K562 (cell line): ENCODE data around the gene CBX8. TPM values are rescaled to one million over a fixed set of nuclear protein-coding genes. Genes with fewer than 3 reads are reported as not detected.

ENCODE experiments used
- HMGN3 ChIP-seq: IDR thresholded peaks from 2 replicates; pipeline ENCODE4 v1.6.1; 2011; ENCODE audit warnings: borderline replicate concordance, low read depth, mild to moderate bottlenecking, mixed read lengths, low read length; ENCODE audit not compliant: insufficient read length; ENCODE audit errors: extremely low read depth
- PRDM10 ChIP-seq: fragments of 450-650 bp; IDR thresholded peaks from 2 replicates; pipeline ENCODE4 v1.6.1; 2018; ENCODE audit not compliant: partially characterized antibody
- RBM22 ChIP-seq: fragments of 200-400 bp; formaldehyde crosslinking; IDR thresholded peaks from 2 replicates; pipeline ENCODE4 v1.6.1; 2018; ENCODE audit warnings: low read length, low read depth; ENCODE audit not compliant: poor library complexity, severe bottlenecking
- SMC3 ChIP-seq: conservative IDR thresholded peaks from 2 replicates; pipeline ENCODE4 v1.6.1; 2011; ENCODE audit warnings: low read depth, low read length, improper control_type of control experiment; ENCODE audit not compliant: insufficient read depth
- ZBTB11 ChIP-seq, 3 experiments: fragments of 200-800 bp in 1 of 3; fragments of 250-450 bp in 1 of 3; fragments of 450-650 bp in 1 of 3; sonication (Bioruptor Pico) in 1 of 3; sonication (Bioruptor generic) in 1 of 3; formaldehyde crosslinking in 1 of 3; IDR thresholded peaks; 2 replicates each; pipeline versions ENCODE4 v1.6.1 to v1.8.0; 2016 to 2022; ENCODE audit warnings: mild to moderate bottlenecking in 2 of 3, missing genetic modification characterization in 2 of 3, missing compliant biosample characterization in 1 of 3, moderate library complexity in 1 of 3
- ZBTB40 ChIP-seq, 2 experiments: fragments of 450-650 bp in 1 of 2; sonication (generic) in 1 of 2; formaldehyde crosslinking in 1 of 2; IDR thresholded peaks; 2 replicates each; pipeline versions ENCODE4 v1.7.1 to v1.9.0; 2016 to 2022; ENCODE audit warnings: inconsistent platforms in 1 of 2, mild to moderate bottlenecking in 1 of 2, missing genetic modification reagents in 1 of 2
- ZNF445 ChIP-seq: fragments of 250-450 bp; sonication (Bioruptor Pico); IDR thresholded peaks from 2 replicates; pipeline ENCODE4 v1.4.0; 2020; ENCODE audit warnings: low read depth, mild to moderate bottlenecking, moderate library complexity
- polyA plus RNA-seq, 8 experiments: library from polyadenylated mRNA; depleted of rRNA in 4 of 8; stranded (reverse) in 5 of 8; unstranded in 3 of 8; fragments of >200 nt; fragmentation: Nextera tagmentation in 2 of 8; fragmentation: Illumina TruSeq in 1 of 8; extraction: Ambion mirVana in 2 of 8; extraction: Trizol in 1 of 8; gene quantifications; 2 replicates each; pipeline versions ENCODE4 v1.2.1 to v1.2.3, GENCODE V29; 2011 to 2014; ENCODE audit warnings: inconsistent platforms in 1 of 8, missing spikeins in 1 of 8
- total RNA-seq, 7 experiments: library from RNA; depleted of rRNA in 6 of 7; stranded (reverse); fragments of >200 nt in 6 of 7; fragmentation: Illumina TruSeq in 2 of 7; extraction: Trizol in 2 of 7; gene quantifications; 2 replicates each; pipeline versions ENCODE4 v1.2.1 to v1.2.3, GENCODE V29; 2011 to 2021; ENCODE audit warnings: low replicate concordance in 1 of 7

The CBX8 gene
- total and polyA plus RNA-seq, 9 of the 15 experiments (the other 6 are each of a cell fraction or from before 2014, with no cell fraction given): 0.08 to 11.9 (median 2.6) TPM

GRCh38 chr17:79839356-79840268 lies 42.7 kb upstream of the CBX8 start, which contains the start of gene CBX4 (continued):
- TF ChIP-seq PRDM10 (peak; percentile 86), ZBTB11 (CRISPR knock-in tag; IDR thresholded peaks at IDR 0.05) (peak in 1 of 3 experiments; percentile 39; a peak in 2 of 6 replicates), RBM22 (peak; percentile 86), ZNF445 (no peak), HMGN3 (no peak), SMC3 (peak; percentile 60), ZBTB40 (IDR thresholded peaks at IDR 0.05) (0 out of 2 replicates have a peak, but pooled peaks have one; percentile 53), ZBTB40 (CRISPR knock-in tag; IDR thresholded peaks at IDR 0.05) (no peak)
